Endothelial cell of hepatic sinusoid (primary cell): ENCODE measurements around the gene DFFA.

Experiments
- in situ Hi-C: cut with HindIII; loops from 2 replicates; pipeline ENCODE4 v1.10.0; 2017; ENCODE audit warnings: low sequenced_read_pairs

The DFFA gene

DNA sequence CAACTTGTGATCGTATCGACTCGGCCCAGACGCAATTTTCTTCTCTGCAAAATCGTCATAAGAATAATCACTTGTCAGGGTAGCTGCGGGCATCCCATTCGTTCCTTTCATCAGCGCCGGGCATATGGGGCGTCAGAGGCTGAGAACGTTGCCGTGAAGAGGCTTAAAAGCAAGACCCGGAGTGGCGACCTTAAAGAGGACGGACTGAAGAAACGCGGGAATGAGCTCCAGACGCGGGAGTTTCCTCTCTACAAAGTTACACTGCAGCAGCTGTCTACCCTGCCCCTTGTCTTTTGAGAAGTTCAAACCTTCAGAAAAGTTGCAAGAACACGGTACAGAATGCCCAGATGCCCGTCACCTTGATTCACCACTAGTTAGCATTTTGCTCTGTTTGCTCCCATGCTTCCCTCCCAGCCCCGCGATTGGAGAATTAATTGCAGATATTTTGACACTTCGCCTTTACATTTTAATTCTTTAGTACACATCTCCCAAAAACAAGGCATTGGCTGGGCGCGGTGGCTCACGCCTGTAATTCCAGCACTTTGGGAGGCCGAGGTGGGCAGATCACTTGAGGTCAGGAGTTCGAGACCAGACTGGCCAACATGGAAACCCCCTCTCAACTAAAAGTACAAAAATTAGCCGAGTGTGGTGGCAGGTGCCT lies 41.1 kb downstream of the DFFA start:
- in situ Hi-C loops, result no loop called here

DNA sequence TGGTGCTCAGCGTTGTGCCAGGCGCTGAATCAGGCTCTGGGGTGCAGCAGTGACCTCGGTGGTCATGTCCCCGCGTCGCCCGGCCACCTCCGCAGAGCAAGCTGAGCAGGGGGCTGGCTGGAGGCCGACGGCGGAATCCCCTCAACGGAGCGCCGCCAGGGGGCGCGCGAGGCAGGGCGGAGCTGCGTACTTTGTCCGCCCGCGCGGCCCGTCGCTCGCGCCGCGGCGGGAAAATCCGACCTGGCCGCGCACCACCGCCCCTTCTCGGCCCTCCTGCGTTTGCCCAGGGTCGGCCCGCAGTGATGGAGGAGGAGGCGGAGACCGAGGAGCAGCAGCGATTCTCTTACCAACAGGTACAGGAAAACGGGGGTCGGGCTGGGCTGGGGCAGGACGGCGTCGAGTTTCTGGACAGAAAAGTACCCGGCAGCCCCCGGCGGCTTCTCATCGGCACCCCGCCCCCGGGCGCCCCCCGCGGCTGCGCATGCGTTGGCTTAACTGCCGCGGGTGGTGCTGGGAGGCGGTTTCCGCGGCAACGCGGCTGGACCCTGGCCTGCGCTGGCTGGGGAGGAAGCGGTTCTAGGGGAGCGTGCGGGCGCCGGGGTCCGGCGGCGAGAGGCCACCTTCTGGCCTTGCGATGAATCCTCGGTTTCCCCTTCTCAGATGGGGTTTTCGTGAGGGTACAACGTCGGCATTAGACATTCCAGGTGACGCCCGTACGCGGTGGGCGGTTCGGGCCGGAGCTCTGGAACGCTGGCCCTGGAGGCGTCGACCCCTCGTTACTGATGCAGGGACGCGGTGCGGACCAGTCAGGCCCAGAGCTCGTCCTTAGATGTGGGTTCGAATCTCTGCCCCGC lies 41.9 kb downstream of the DFFA start, which contains the start of gene CENPS:
CENPS (plus strand) TSS at position 218 of the 854 bp plus-strand sequence; CDS start at position 303, 85 bp downstream.
- in situ Hi-C loops, result no loop called here

DNA sequence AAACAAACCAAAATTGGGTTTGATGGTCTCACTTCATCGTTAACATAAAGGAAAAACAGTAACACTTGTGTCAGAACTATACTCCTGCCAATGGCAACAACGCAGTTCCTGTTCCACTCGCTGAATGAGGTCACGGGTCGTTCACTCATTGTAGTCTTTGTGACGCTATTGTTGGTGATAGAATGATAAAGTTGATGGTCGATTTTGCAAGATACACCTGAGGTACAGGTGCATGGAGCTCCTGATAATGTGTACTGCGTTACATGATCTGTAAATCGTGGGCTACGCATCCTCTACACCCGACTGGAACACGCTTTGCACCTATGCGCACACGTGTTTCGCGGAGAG lies 42.5 kb downstream of the DFFA start:
- in situ Hi-C loops, result loop anchor here (5.0 kb wide), 1 partner anchor 53 kb away; no protein-coding TSS in a partner anchor

DNA sequence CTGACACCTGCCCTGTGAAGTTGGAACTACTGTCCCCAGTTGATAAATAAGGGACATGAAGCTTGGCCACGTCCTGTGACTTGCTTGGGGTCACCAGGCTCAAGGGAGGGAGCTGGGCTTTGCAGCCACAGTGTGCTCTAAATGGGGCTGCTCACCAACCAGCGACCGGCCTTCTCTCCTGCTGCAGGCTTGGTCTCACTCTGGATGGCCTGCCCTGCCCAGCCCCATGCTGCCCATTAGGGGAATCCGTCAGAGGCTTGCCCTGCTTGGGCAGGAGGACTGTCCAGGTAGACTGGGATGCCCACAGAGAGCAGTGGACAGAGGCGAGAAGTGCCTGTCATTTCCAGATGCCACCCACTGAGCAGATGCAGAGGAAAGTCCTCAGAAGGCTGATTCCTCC lies 43.3 kb downstream of the DFFA start:
- in situ Hi-C loops, result loop anchor here (5.0 kb wide), 1 partner anchor 52 kb away; no protein-coding TSS in a partner anchor

DNA sequence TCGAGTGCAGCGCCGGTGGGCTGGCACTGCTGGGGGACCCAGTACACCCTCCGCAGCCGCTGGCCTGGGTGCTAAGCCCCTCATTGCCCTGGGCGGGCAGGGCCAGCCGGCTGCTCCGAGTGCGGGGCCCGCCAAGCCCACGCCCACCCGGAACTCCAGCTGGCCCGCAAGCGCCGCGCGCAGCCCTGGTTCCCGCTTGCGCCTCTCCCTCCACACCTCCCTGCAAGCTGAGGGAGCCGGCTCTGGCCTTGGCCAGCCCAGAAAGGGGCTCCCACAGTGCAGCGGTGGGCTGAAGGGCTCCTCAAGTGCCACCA lies 45.8 kb downstream of the DFFA start:
- in situ Hi-C loops, result loop anchor here (5.0 kb wide), 1 partner anchor 49 kb away; no protein-coding TSS in a partner anchor

DNA sequence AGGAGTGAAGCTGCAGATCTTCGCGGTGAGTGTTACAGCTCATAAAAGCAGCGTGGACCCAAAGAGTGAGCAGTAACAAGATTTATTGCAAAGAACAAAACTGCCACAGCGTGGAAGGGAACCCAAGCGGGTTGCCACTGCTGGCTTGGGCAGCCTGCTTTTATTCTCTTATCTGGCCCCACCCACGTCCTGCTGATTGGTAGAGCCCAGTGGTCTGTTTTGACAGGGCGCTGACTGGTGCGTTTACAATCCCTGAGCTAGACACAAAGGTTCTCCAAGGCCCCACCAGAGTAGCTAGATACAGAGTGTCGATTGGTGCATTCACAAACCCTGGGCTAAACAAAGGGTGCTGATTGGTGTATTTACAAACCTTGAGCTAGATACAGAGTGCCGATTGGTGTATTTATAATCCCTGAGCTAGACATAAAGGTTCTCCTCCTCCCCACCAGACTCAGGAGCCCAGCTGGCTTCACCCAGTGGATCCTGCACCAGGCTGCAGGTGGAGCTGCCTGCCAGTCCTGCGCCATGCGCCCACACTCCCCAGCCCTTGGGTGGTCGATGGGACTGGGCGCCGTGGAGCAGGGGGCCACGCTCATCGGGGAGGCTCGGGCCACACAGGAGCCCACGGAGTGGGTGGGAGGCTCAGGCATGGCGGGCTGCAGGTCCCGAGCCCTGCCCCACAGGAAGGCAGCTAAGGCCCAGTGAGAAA lies 46.3 kb downstream of the DFFA start:
- in situ Hi-C loops, result loop anchor here (5.0 kb wide), 1 partner anchor 49 kb away; no protein-coding TSS in a partner anchor

DNA sequence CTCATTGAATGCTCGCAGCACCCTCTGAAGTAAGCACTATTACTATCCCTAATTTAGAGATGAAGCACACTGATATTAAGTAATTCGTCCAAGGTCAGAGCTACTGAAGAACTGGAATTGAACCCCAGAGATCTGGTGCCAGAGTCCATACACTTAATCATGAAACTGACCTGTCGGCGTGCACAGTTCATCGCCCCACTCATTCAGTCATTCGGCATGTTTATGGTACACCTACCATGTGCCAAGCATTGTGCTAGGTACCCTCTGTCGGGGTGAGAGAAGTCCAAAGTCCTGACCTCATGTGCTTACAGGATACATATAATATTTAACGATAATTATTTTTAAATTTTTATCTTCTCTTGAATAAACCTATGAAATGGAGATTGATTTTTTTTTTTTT lies 47.7 kb downstream of the DFFA start:
- in situ Hi-C loops, result loop anchor here (5.0 kb wide), 1 partner anchor 47 kb away; no protein-coding TSS in a partner anchor

DNA sequence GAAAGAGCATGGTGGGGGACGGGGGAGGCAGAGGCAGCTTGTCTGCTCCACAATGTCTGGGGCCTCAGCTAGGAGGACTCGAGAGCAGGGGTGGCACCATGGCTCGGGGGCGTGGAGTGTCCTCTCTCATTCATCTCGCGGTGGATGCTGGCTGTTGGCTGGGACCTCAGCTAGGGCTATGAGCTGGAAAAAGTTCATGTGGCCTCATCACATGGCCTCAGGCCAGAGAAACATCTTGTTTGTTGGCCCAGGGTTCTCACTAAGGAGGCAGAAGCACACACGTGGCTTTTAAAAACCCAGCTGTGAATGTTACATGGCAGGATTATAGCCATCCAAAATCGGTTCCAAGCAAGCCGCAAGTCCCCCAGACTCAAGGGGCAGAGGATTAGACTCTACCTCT lies 48.3 kb downstream of the DFFA start:
- in situ Hi-C loops, result no loop called here

DNA sequence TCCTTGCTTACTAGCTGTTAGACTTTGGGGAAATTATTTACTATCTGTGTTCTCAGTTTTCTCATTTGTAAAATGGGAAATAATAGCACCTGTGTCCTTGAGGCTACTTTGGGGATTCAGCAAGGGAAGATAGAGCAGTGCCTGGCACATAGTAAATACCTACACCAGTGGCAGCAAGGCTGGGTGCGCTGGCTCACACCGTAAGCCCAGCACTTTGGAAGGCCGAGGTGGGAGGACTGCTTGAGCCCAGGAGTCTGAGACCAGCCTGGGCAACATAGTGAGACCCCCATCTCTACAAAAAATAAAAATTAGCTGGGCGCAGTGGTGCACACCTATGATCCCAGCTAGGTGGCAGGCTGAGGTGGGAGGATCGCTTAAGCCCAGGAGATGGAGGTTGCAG lies 50.7 kb downstream of the DFFA start:
- in situ Hi-C loops, result no loop called here

DNA sequence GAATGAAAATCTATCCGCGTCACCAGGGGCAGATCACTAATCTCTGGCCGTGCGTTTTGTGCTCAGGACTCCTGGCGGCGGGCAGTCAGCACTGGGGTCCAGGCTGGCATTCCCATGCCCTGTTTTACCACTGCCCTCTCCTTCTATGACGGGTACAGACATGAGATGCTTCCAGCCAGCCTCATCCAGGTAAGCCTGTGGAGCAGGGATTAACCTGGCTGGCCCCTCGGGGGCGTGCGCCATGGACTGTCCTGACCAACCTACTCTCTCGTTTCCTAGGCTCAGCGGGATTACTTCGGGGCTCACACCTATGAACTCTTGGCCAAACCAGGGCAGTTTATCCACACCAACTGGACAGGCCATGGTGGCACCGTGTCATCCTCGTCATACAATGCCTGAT lies 53.0 kb downstream of the DFFA start:
- in situ Hi-C loops, result loop anchor here (5.0 kb wide), 1 partner anchor 38 kb away; no protein-coding TSS in a partner anchor

DNA sequence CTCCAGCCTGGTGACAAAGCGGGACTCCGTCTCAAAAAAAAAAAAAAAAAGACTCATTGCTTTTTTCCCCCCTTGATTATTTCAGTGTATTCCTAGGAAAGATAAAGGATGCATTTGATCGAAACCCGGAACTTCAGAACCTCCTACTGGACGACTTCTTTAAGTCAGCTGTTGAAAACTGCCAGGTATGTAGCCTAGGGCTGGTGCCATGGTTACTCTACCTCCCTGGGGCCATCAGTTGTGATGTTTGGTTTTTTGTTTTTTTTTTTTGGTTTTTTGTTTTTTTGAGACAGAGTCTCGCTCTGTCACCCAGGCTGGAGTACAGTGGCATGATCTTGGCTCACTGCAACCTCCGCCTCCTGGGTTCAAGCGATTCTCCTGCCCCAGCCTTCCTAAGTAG lies 53.6 kb downstream of the DFFA start:
- in situ Hi-C loops, result loop anchor here (5.0 kb wide), 1 partner anchor 39 kb away; no protein-coding TSS in a partner anchor

DNA sequence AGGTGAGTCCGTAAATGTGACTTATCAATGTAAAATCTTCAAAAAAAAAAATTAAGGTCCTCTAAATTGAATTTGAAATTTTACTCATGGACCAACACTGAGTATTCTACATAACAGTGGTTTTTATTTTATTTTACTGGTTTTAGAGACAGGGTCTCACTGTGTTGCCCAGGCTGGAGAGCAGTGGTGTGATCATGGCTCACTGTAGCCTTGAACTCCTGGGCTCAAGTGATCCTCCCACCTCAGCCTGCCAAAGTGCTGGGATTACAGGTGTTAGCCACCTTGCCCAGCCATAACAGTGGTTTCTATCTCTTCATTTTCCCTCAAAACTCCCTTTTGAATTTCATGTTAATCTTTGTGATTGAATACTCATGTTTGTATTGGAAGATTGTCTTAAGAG lies 56.4 kb downstream of the DFFA start:
- in situ Hi-C loops, result loop anchor here (5.0 kb wide), 1 partner anchor 41 kb away; no protein-coding TSS in a partner anchor

DNA sequence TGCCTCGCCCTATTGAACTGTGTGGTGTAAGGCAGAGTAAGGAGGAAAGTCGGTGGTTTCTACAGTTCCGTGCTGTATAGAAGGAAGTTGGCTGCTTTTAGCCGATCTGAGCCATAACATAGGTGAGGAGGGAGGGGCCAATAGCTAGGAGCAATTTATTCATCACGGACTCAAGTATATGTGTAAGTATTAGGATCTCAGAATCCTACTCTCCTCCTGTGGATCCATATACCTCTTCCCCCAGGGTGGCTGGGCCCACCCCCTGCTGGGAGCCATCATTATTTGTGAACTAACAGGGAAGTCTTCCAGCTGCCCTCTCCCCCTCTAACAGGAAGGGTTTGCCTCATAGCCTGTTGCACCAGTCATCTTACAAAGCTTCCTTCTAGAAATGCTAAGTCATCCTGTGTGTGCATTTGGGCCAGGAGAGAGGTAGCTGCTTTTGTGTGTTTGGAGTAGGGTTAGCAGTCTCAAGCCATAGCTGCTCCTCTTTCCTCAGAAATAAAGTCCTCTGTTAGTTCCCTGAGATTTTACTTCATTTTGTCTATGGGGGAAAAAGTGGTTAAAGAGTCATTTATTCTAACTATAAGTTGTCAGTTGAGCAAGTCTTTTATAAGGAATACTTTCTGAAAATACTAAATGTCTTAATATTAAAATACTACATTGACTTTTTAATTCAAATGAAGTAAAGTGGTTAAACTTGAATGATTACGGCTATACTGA lies 57.0 kb downstream of the DFFA start:
- in situ Hi-C loops, result loop anchor here (5.0 kb wide), 1 partner anchor 42 kb away; no protein-coding TSS in a partner anchor

DNA sequence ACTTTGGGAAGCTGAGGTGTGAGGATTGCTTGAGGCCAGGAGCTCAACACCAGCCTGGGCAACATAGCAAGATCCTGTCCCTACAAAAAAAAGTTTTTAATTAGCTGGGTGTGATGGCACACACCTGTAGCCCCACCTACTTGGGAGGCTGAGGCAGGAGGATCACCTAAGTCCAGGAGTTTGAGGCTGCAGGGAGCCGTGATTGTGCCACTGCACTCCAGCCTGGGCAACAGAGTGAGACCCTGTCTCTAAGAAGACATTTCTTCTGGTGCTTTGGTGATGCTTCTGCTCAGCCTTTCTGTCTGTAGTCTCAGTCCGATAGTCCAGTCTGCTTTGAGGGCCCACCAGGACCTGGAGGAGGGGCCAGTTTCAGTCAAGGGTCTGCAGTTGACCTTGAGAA lies 65.1 kb downstream of the DFFA start:
- in situ Hi-C loops, result no loop called here
